GM23248 (cell line): ENCODE data around the gene PEPD. TPM values are rescaled to one million over a fixed set of nuclear protein-coding genes. Genes with fewer than 3 reads are reported as not detected.

Experiments used
- DNase-seq: peaks from one replicate; pipeline ENCODE4 v3.0.0-alpha.2; 2015
- H2AFZ ChIP-seq: fragments of 200-600 bp; sonication (generic); 2 replicates; pipeline ENCODE4 v1.6.1; 2016; ENCODE audit warnings: antibody characterized with exemption
- H3F3A ChIP-seq: fragments of 200-600 bp; sonication (generic); 2 replicates; pipeline ENCODE4 v1.6.1; 2016; ENCODE audit warnings: mild to moderate bottlenecking, antibody characterized with exemption, mixed run types; ENCODE audit not compliant: insufficient read depth
- H3K27ac ChIP-seq: fragments of 200-600 bp; sonication (generic); 2 replicates; pipeline ENCODE4 v1.5.1; 2016; ENCODE audit warnings: mild to moderate bottlenecking
- H3K27me3 ChIP-seq: fragments of 200-600 bp; sonication (generic); replicated peaks from 2 replicates; pipeline ENCODE4 v1.6.1; 2016; ENCODE audit warnings: mild to moderate bottlenecking; ENCODE audit not compliant: insufficient read depth
- H3K36me3 ChIP-seq: fragments of 200-600 bp; sonication (generic); 2 replicates; pipeline ENCODE4 v1.6.1; 2016; ENCODE audit warnings: low read depth, mild to moderate bottlenecking
- H3K4me1 ChIP-seq: fragments of 200-600 bp; sonication (generic); 2 replicates; pipeline ENCODE4 v1.6.1; 2016; ENCODE audit warnings: mild to moderate bottlenecking; ENCODE audit not compliant: insufficient read depth
- H3K4me2 ChIP-seq: fragments of 200-600 bp; sonication (generic); one replicate; pipeline ENCODE4 v1.6.1; 2016; ENCODE audit warnings: mild to moderate bottlenecking; ENCODE audit not compliant: unreplicated experiment
- H3K4me3 ChIP-seq: fragments of 200-600 bp; sonication (generic); 2 replicates; pipeline ENCODE4 v1.5.1; 2016; ENCODE audit warnings: mild to moderate bottlenecking
- H3K79me2 ChIP-seq: fragments of 200-600 bp; sonication (generic); 2 replicates; pipeline ENCODE4 v1.6.1; 2016; ENCODE audit warnings: mild to moderate bottlenecking; ENCODE audit not compliant: insufficient read depth
- H3K9ac ChIP-seq: fragments of 200-600 bp; sonication (generic); 2 replicates; pipeline ENCODE4 v1.6.1; 2016; ENCODE audit warnings: mild to moderate bottlenecking
- H3K9me2 ChIP-seq: fragments of 200-600 bp; sonication (generic); 2 replicates; pipeline ENCODE4 v1.6.1; 2016; ENCODE audit warnings: mixed run types, mild to moderate bottlenecking, moderate library complexity; ENCODE audit not compliant: insufficient read depth
- H3K9me3 ChIP-seq: fragments of 200-600 bp; sonication (generic); one replicate; pipeline ENCODE4 v1.6.1; 2017; ENCODE audit warnings: low read depth
- H4K20me1 ChIP-seq: fragments of 200-600 bp; sonication (generic); 2 replicates; pipeline ENCODE4 v1.6.0; 2016; ENCODE audit not compliant: insufficient read depth
- EZH2 ChIP-seq: fragments of 200-600 bp; sonication (generic); IDR thresholded peaks from 2 replicates; pipeline ENCODE4 v1.6.1; 2018; ENCODE audit warnings: antibody characterized with exemption, mild to moderate bottlenecking; ENCODE audit not compliant: insufficient read depth, poor library complexity, severe bottlenecking
- EZH2phosphoT487 ChIP-seq: fragments of 200-600 bp; sonication (generic); IDR thresholded peaks from 2 replicates; pipeline ENCODE4 v1.6.1; 2018; ENCODE audit warnings: antibody characterized with exemption, moderate library complexity, mild to moderate bottlenecking, low read depth; ENCODE audit not compliant: insufficient read depth
- WGBS, 2 experiments: methylation state at CpG; one replicate each; pipeline ENCODE4 v1.1.6; 2015 to 2017; ENCODE audit warnings: low lambda C conversion rate in 2 of 2, low coverage in 1 of 2; ENCODE audit errors: missing lambda C conversion rate in 2 of 2; 5-methylcytosine and 5-hydroxymethylcytosine counted together
- in situ Hi-C: fragments of 300-500 bp; cut with MboI; formaldehyde crosslinking; loops from 2 replicates; pipeline ENCODE4 v1.15.0; 2020
- polyA plus RNA-seq: library from polyadenylated mRNA; unstranded; fragments of >200 nt; fragmentation: Nextera tagmentation; extraction: Ambion mirVana; gene quantifications from 2 replicates; pipeline ENCODE4 v1.2.1, GENCODE V29; 2016
- total RNA-seq: library from RNA; depleted of rRNA; stranded (reverse); fragments of >200 nt; shearing (Covaris generic); gene quantifications from 2 replicates; pipeline ENCODE4 v1.2.3, GENCODE V29; 2014

PEPD gene
- total and polyA plus RNA-seq, 2 experiments from 2014 or later: 54.8 to 86.5 TPM

GRCh38 chr19:33546656-33547055 lies 25.1 kb upstream of the PEPD start:
- no peaks in the 10 kb centered on the region for H3K79me2 ChIP-seq
- H3K4me3 ChIP-seq: no peak overlapping the region
- H3K27me3 ChIP-seq: peaks cover 16% of the 10 kb centered on the region
- no peak for DNase-seq
- no peak overlapping the region for H3K27ac ChIP-seq
- H3K9me3 ChIP-seq: no peaks in the 10 kb centered on the region
- no peaks in the 10 kb centered on the region for H3F3A ChIP-seq
- WGBS, 2 experiments: 48 to 51% methylated on average over 5 of the region's 5 CpGs
- H3K9ac ChIP-seq: no peak overlapping the region
- in situ Hi-C loops: no loop called here
- no peaks in the 10 kb centered on the region for H3K36me3 ChIP-seq
- no peaks in the 10 kb centered on the region for H4K20me1 ChIP-seq
- H2AFZ ChIP-seq: no peak overlapping the region
- no peaks in the 10 kb centered on the region for H3K9me2 ChIP-seq
- H3K4me1 ChIP-seq: no peaks in the 10 kb centered on the region
- no peak for TF ChIP-seq EZH2
- TF ChIP-seq EZH2phosphoT487: no peak
- no peak overlapping the region for H3K4me2 ChIP-seq

GRCh38 chr19:33545217-33545981 lies 23.8 kb upstream of the PEPD start:
- Histone ChIP-seq H3K27me3 (peaks cover 12% of the 10 kb centered on the region), H3K27ac (no peak overlapping the region), H3K36me3 (no peaks in the 10 kb centered on the region), H3K4me1 (no peaks in the 10 kb centered on the region), H3K9ac (no peak overlapping the region), H3K4me3 (no peak overlapping the region), H3K4me2 (no peak overlapping the region), H3K9me3 (no peaks in the 10 kb centered on the region), H4K20me1 (no peaks in the 10 kb centered on the region), H3F3A (no peaks in the 10 kb centered on the region), H3K9me2 (no peaks in the 10 kb centered on the region), H3K79me2 (no peaks in the 10 kb centered on the region), H2AFZ (no peak overlapping the region)
- TF ChIP-seq EZH2 (no peak), EZH2phosphoT487 (no peak)
- in situ Hi-C loops: no loop called here
- DNase-seq: no peak
- WGBS, 2 experiments: 43 to 46% methylated on average over 9 of the region's 9 CpGs

GRCh38 chr19:33535226-33535625 lies 13.6 kb upstream of the PEPD start:
- H3K4me2 ChIP-seq: no peak overlapping the region
- no peak overlapping the region for H3K4me3 ChIP-seq
- WGBS, 2 experiments: 41 to 46% methylated on average over 8 of the region's 8 CpGs
- TF ChIP-seq EZH2phosphoT487 (no peak), EZH2 (no peak)
- no peak overlapping the region for H3K9ac ChIP-seq
- no peak overlapping the region for H2AFZ ChIP-seq
- in situ Hi-C loops: no loop called here
- H3F3A ChIP-seq: no peaks in the 10 kb centered on the region
- no peaks in the 10 kb centered on the region for H3K36me3 ChIP-seq
- H3K4me1 ChIP-seq: no peaks in the 10 kb centered on the region
- H4K20me1 ChIP-seq: no peaks in the 10 kb centered on the region
- H3K27ac ChIP-seq: no peak overlapping the region
- peak; percentile 33 for DNase-seq
- H3K27me3 ChIP-seq: no peaks in the 10 kb centered on the region
- no peaks in the 10 kb centered on the region for H3K9me2 ChIP-seq
- no peaks in the 10 kb centered on the region for H3K79me2 ChIP-seq
- H3K9me3 ChIP-seq: no peaks in the 10 kb centered on the region

- no peak overlapping the region for H3K4me3 ChIP-seq
- in situ Hi-C loops: no loop called here
- no peak overlapping the region for H2AFZ ChIP-seq
- no peaks in the 10 kb centered on the region for H3K9me2 ChIP-seq
- TF ChIP-seq EZH2phosphoT487: no peak
- TF ChIP-seq EZH2: no peak
- H3K79me2 ChIP-seq: no peaks in the 10 kb centered on the region
- H3K9ac ChIP-seq: no peak overlapping the region
- no peak for DNase-seq
- no peak overlapping the region for H3K27ac ChIP-seq
- H3K27me3 ChIP-seq: peaks cover 5% of the 10 kb centered on the region; the same call in 1 of the 2 replicates
- H3K36me3 ChIP-seq: no peaks in the 10 kb centered on the region
- H3K4me1 ChIP-seq: no peaks in the 10 kb centered on the region
- no peaks in the 10 kb centered on the region for H4K20me1 ChIP-seq
- H3K9me3 ChIP-seq: no peaks in the 10 kb centered on the region
- 2 to 6% methylated on average over 5 to 6 of the region's 6 CpGs for WGBS, 2 experiments
- no peaks in the 10 kb centered on the region for H3F3A ChIP-seq
- H3K4me2 ChIP-seq: no peak overlapping the region
These were observed 11.4 kb upstream of the PEPD start for GRCh38 chr19:33532859-33533460.
